ENCODE measurements around the gene KLHL1.

KLHL1 gene

DNA sequence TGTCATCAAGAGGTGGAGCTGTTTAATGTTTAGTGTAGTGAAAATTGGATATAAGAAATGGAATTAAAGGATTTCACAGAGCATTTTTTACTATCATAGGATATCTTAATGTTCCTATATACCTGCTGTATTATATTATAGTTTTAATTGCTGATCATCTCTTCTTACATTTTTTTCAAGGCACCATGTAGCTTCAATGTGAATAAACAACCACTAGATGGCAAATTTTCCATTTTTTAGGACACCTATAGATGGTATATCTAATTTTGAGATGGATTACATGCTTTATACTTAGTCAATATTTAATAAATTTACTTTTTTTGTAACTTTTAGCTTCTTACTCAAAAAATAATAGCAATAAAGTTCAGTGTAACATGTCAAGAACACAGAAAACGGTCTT lies 9.6 kb downstream of the KLHL1 start:
- TF ChIP-seq CTCF (IDR thresholded peaks at IDR 0.05), result peak; percentile 29; the same call in 1 of the 2 replicates

- TF ChIP-seq CTCF (IDR thresholded peaks at IDR 0.05), result no peak
Observed at GRCh38 chr13:70090036-70090723, 18.1 kb downstream of the KLHL1 start.

GRCh38 chr13:70088926-70089325 lies 19.3 kb downstream of the KLHL1 start:
- no peak for TF ChIP-seq CTCF (IDR thresholded peaks at IDR 0.05)

GRCh38 chr13:70087247-70087646 lies 21.0 kb downstream of the KLHL1 start:
- no peak for TF ChIP-seq CTCF (IDR thresholded peaks at IDR 0.05)

- TF ChIP-seq CTCF (IDR thresholded peaks at IDR 0.05), result no peak
Observed at GRCh38 chr13:70080012-70080411, 28.2 kb downstream of the KLHL1 start.

- no peak for TF ChIP-seq CTCF (IDR thresholded peaks at IDR 0.05)
Observed at GRCh38 chr13:70054572-70054971, 53.7 kb downstream of the KLHL1 start.

DNA sequence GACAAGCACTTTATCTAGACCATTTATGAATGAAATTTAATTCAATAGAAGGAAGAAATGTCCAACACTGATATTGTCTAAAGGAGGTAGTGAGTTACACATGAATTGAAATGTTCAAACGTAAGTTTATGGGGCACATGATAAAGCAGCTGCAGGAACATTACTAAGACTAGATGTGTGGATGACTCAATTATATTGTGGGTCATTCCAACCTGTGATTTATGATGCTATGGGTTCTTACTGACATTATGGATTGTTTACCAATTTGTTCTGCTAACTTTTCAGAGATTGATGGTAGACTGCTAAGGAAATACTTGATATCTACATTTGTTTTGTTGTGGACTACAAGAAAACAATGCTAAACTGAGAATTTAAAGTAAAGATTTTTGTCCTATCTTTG lies 56.7 kb downstream of the KLHL1 start:
- TF ChIP-seq CTCF (IDR thresholded peaks at IDR 0.05), result no peak

- TF ChIP-seq CTCF (IDR thresholded peaks at IDR 0.05), result no peak
Observed at GRCh38 chr13:70043685-70044084, 64.6 kb downstream of the KLHL1 start.
